Bronchial epithelial cell (primary cell): ENCODE results near the gene STK31. TPM values are rescaled to one million over a fixed set of nuclear protein-coding genes. Genes with fewer than 3 reads are reported as not detected.

Source experiments
- DNase-seq: peaks from one replicate; pipeline ENCODE4 v3.0.0-alpha.2; 2010; ENCODE audit warnings: low read depth
- FAIRE-seq: peaks from 2 replicates; lab custom pipeline; 2011; peaks lifted over from hg19 to GRCh38; lab: Jason Lieb, UNC
- H3K27me3 ChIP-seq: 2 replicates; pipeline ENCODE4 v1.5.1; 2011; ENCODE audit warnings: low read length; ENCODE audit not compliant: control insufficient read depth, insufficient read depth
- H3K36me3 ChIP-seq: 2 replicates; pipeline ENCODE4 v1.5.1; 2011; ENCODE audit warnings: low read length; ENCODE audit not compliant: control insufficient read depth, insufficient read depth
- H3K4me3 ChIP-seq: 2 replicates; pipeline ENCODE4 v1.5.1; 2011; ENCODE audit warnings: mild to moderate bottlenecking, low read depth, low read length, control low read depth
- CTCF ChIP-seq: IDR thresholded peaks from 2 replicates; pipeline ENCODE4 v1.5.1; 2011; ENCODE audit warnings: mild to moderate bottlenecking, moderate library complexity, low read length, control low read depth, inconsistent platforms; ENCODE audit not compliant: insufficient read depth, severe bottlenecking
- total RNA-seq: library from RNA; depleted of rRNA; stranded (reverse); fragments of >200 nt; gene quantifications from 2 replicates; pipeline ENCODE4 v1.2.1, GENCODE V29; 2014

The STK31 gene
- total RNA-seq, 1 donor from 2014 or later: under 0.01 TPM

- DNase-seq (no peak), FAIRE-seq (no peak)
- Histone ChIP-seq H3K4me3 (no peak overlapping the region), H3K36me3 (no peaks in the 10 kb centered on the region), H3K27me3 (no peaks in the 10 kb centered on the region)
- TF ChIP-seq CTCF: no peak
Observed at GRCh38 chr7:23689165-23689564, 20.9 kb upstream of the STK31 start.

DNA sequence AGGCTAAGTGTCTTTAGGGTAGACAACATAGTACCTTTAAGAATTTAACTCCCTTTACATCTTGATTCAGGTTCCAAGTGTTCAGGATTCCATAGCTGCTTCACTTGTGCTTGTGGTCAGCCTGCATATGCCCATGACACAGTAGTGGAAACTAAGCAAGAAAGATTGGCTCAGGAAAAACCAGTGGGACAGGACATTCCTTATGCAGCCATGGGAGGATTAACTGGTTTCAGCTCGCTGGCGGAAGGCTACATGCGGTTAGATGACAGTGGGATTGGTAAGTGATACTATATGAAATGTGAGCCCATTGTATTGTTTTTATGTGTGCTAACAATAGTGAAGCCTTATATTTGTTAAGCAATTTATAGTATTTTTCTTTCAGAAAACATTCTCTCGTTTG is 18.7 kb upstream of the STK31 start:
- Histone ChIP-seq H3K27me3 (no peaks in the 10 kb centered on the region), H3K4me3 (no peak overlapping the region), H3K36me3 (no peaks in the 10 kb centered on the region)
- FAIRE-seq (peak; percentile 55), DNase-seq (peak; percentile 72)
- TF ChIP-seq CTCF: no peak

DNA sequence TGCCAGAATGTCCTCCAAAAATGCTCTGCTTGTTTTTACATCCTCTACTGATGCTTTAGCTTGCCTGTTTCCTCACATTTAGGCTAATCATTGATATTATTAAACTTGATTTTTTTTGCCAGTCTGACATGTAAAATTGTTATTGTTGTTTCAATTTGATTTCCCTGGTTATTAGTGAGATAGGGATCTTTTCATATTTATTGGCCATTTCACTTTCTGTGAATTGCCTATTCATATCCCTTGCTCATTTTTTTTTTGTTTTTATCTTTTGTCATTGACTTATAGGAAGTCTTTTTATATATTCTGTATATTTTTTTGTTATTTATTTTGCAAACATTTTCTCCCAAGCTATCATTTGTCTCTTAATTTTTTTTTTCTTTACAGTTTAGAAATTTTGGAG is 16.8 kb upstream of the STK31 start:
- Histone ChIP-seq H3K27me3 (no peaks in the 10 kb centered on the region), H3K4me3 (no peak overlapping the region), H3K36me3 (no peaks in the 10 kb centered on the region)
- no peak for TF ChIP-seq CTCF
- DNase-seq: no peak
- FAIRE-seq: no peak

DNA sequence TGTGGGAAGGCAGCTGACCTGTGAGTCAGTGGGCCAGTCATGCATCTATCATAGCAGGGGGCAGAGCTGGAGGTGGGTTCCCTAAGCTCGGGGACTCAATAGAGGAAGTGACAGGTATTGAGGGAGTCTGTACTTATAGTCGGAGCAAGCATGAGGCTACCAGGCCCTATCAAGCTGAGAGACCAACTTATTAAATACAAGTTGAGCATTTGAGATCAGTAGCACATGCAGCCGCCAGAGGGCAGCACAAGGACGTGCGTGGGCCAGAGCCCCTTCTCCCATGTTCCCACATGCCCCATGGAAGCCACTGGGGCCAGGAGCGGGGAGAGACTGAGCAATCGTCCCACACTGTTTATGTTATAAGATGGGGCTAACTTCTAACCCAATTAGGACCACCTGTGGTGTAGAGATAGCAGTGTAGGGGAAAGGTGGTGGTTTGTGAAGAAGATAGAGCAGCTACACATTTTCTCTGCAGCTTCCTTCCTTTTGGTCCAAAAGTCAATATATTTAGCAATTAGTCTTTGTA is 13.0 kb upstream of the STK31 start:
- DNase-seq (peak; percentile 46), FAIRE-seq (no peak)
- Histone ChIP-seq H3K36me3 (no peaks in the 10 kb centered on the region), H3K4me3 (no peak overlapping the region), H3K27me3 (no peaks in the 10 kb centered on the region)
- TF ChIP-seq CTCF: peak; percentile 82

DNA sequence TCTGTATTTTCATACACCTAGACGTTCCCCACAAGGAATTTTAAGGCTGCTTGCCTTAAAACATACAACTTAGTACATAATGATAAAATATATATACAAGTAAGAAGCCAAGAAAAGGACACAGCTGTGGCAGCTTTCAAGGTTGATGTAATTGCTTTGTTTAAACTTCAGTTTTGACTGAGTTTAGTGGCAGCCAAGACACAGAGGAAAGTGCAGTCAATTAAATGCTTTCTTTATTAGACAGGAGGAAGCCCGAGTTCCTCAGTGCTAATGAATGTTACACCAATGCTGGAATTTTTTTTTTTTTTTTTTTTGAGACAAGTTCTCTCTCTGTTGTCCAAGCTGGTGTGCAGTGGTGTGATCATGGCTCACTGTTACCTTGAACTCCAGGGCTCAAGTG is 11.2 kb upstream of the STK31 start:
- Histone ChIP-seq H3K4me3 (no peak overlapping the region), H3K36me3 (no peaks in the 10 kb centered on the region), H3K27me3 (no peaks in the 10 kb centered on the region)
- no peak for TF ChIP-seq CTCF
- FAIRE-seq: no peak
- no peak for DNase-seq

DNA sequence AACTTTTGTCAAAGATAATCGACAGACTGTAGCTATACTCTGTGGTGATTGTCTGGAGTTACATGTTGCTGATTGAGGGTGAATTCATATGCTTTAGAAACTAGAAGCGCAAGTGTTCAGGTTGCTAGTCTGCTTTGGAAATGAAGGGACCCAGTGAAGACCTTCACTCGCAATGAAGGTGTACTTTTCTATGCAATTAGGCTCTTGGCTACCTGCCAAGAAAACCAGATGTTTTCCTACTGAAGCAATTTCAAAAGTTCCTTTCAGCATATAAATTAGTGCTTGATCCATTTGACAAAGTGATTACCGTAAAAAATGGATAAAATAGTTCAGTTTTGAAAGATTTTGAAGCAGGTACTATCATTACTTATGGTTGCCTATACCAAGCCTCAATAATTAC is 10.0 kb upstream of the STK31 start:
- FAIRE-seq: peak; percentile 7
- TF ChIP-seq CTCF: no peak

More for the DNA sequence above, 10.0 kb upstream of the STK31 start:
- no peak overlapping the region for H3K4me3 ChIP-seq
- DNase-seq: no peak
- no peaks in the 10 kb centered on the region for H3K27me3 ChIP-seq
- no peaks in the 10 kb centered on the region for H3K36me3 ChIP-seq
